ENCODE results near the gene ADA. TPM values are rescaled to one million over a fixed set of nuclear protein-coding genes. Genes with fewer than 3 reads are reported as not detected.

ADA gene
- total and polyA plus RNA-seq, 2 of the 13 experiments (the other 11 are each of a cell fraction or from before 2014, with no cell fraction given), result 2.5 to 11.3 TPM

DNA sequence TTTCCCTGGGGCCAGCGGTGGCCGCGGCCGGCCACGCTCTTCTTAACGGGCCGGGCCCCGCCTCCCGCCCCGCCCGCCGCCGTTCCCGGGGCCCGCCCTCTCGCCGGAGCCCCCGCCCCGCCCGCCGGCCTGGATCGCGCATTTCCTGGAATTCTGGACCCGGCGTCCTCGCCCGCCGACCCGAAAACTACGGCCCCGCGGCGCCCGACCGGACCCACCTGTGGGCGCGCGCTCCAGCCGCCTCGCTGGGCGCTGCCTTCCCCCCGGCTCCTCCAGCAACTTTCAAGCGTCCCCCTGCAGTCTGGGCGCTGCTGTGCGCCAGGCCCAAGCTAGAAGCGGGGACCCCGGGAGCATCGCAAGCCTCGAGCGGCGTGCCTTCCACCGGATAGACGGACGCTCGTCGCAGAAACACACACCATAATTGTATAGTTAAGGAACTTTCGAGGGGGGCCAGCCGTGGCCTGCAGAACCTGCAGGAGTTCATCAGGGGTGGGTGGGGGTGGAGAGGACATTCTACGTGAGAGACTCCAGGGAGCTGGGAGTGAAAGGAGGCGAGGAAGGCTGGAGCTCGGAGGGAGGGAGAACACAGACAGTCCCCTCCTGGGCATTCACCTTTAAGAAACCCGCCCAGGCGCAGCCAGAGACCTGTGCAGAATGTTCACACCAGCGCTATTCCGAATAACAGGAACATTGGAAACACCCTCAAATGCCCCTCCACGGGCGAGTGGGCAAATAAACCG lies at the start of gene ADA (continued):
- no peak for TF ChIP-seq ZNF766 (CRISPR knock-in tag; IDR thresholded peaks at IDR 0.05; ENCODE audit: borderline replicate concordance)
- no peak for TF ChIP-seq MXI1 (IDR thresholded peaks at IDR 0.05; ENCODE audit: borderline replicate concordance, low read depth, low read length)
- peak; percentile 63; the same call in 1 of the 2 replicates for TF ChIP-seq KDM2A (CRISPR knock-in tag; IDR thresholded peaks at IDR 0.05; ENCODE audit: borderline replicate concordance, low read depth)
- no peak for TF ChIP-seq YEATS2 (CRISPR knock-in tag; IDR thresholded peaks at IDR 0.05; ENCODE audit: borderline replicate concordance)
- TF ChIP-seq GMEB1 (CRISPR knock-in tag; IDR thresholded peaks at IDR 0.05; ENCODE audit: borderline replicate concordance), result peak; percentile 55; the same call in 1 of the 2 replicates
- TF ChIP-seq SMC3 (IDR thresholded peaks at IDR 0.05; ENCODE audit: low read length), result no peak
- TF ChIP-seq MYC (CRISPR knock-in tag; IDR thresholded peaks at IDR 0.05; ENCODE audit: borderline replicate concordance), result peak; percentile 63; the same call in 1 of the 2 replicates
- peak; percentile 42; the same call in 1 of the 2 replicates for TF ChIP-seq SALL2 (CRISPR knock-in tag; IDR thresholded peaks at IDR 0.05)
- TF ChIP-seq ZMAT3 (CRISPR knock-in tag; conservative IDR thresholded peaks at IDR 0.05), result peak; percentile 72; the same call in 1 of the 2 replicates
- no peak for TF ChIP-seq KDM5A (IDR thresholded peaks at IDR 0.05; ENCODE audit: borderline replicate concordance, low read length)
- TF ChIP-seq ZFP37 (CRISPR knock-in tag; IDR thresholded peaks at IDR 0.05; ENCODE audit: borderline replicate concordance), result no peak
- no peak for TF ChIP-seq JUN (CRISPR knock-in tag; IDR thresholded peaks at IDR 0.05)
- no peak for TF ChIP-seq STAG1 (CRISPR knock-in tag; IDR thresholded peaks at IDR 0.05)
- TF ChIP-seq ZNF280B (CRISPR knock-in tag; IDR thresholded peaks at IDR 0.05; ENCODE audit: borderline replicate concordance), result peak; percentile 76; the same call in 1 of the 2 replicates
- 0 out of 2 replicates have a peak, but pooled peaks have one; percentile 22 for TF ChIP-seq PHF20 (CRISPR knock-in tag; IDR thresholded peaks at IDR 0.05)
- TF ChIP-seq ZNF646 (CRISPR knock-in tag; IDR thresholded peaks at IDR 0.05), result no peak

Measured in HepG2 (cell line).